ENCODE results near the gene MYO15B.

DNA sequence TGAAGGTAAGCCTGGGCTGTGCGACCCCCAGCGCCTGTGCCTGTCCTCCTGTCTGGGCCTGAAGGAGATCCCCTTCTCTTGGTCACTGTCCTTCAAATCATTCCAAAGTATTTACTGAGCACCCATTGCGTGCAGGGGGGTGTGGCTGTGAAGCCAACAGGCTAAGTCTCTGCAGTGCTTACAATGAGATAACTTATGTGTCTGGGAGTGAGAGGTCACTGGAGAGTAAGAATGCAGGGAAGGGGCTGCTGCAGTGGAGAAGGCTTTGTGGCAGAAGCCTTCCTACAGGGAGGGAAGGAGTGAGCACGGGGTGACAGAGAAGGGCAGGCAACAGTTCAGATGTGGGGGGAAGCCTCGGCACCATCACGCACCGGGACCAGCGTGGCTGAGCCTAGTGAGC, 34.5 kb downstream of the MYO15B start:
- no peak for TF ChIP-seq CTCF (conservative IDR thresholded peaks at IDR 0.05; ENCODE audit: low read depth, low read length)
- no peak for TF ChIP-seq USF2 (IDR thresholded peaks at IDR 0.05; ENCODE audit: low read depth, low read length)
- no peak for TF ChIP-seq RCOR1 (IDR thresholded peaks at IDR 0.05; ENCODE audit: insufficient replicate concordance, low read length)
- TF ChIP-seq POLR2A (IDR thresholded peaks at IDR 0.05; ENCODE audit: low read depth, low read length) = no peak
- no peak for TF ChIP-seq SMC3 (IDR thresholded peaks at IDR 0.05; ENCODE audit: low read depth, low read length)
- TF ChIP-seq MXI1 (IDR thresholded peaks at IDR 0.05; ENCODE audit: borderline replicate concordance, low read depth, low read length) = no peak
- no peak for TF ChIP-seq NFE2L2 (IDR thresholded peaks at IDR 0.05; ENCODE audit: low read depth, low read length)
- TF ChIP-seq, protein P1, sequence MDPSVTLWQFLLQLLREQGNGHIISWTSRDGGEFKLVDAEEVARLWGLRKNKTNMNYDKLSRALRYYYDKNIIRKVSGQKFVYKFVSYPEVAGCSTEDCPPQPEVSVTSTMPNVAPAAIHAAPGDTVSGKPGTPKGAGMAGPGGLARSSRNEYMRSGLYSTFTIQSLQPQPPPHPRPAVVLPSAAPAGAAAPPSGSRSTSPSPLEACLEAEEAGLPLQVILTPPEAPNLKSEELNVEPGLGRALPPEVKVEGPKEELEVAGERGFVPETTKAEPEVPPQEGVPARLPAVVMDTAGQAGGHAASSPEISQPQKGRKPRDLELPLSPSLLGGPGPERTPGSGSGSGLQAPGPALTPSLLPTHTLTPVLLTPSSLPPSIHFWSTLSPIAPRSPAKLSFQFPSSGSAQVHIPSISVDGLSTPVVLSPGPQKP (IDR thresholded peaks at IDR 0.05; ENCODE audit: borderline replicate concordance, low read depth, low read length) = no peak
- TF ChIP-seq RFX5 (IDR thresholded peaks at IDR 0.05; ENCODE audit: low read depth, low read length) = no peak
- no peak for TF ChIP-seq RAD21 (IDR thresholded peaks at IDR 0.05; ENCODE audit: low read length)
- no peak for TF ChIP-seq CHD1 (IDR thresholded peaks at IDR 0.05; ENCODE audit: low read depth, low read length)
- no peak for TF ChIP-seq FOS (IDR thresholded peaks at IDR 0.05; ENCODE audit: low read depth, low read length)
- TF ChIP-seq CEBPB (IDR thresholded peaks at IDR 0.05; ENCODE audit: low read depth, low read length) = no peak
- TF ChIP-seq MAFK (IDR thresholded peaks at IDR 0.05; ENCODE audit: low read depth, low read length) = no peak

Data from IMR-90 (cell line).